Esophagus squamous epithelium (tissue), 4 donors: ENCODE measurements around the gene CLSTN2.

Source experiments
- CTCF ChIP-seq, 6 experiments: fragments of 450-650 bp in 4 of 6; fragments of 200-600 bp in 2 of 6; sonication (generic) in 2 of 6; IDR thresholded peaks; one replicate each; pipeline ENCODE4 v1.5.1; 2016 to 2019; ENCODE audit warnings: antibody characterized with exemption in 6 of 6, mild to moderate bottlenecking in 4 of 6, moderate library complexity in 4 of 6
- POLR2A ChIP-seq, 4 donors: fragments of 450-650 bp; IDR thresholded peaks; one replicate each; pipeline ENCODE4 v1.6.1; 2017; ENCODE audit warnings: antibody characterized with exemption in 4 of 4, mild to moderate bottlenecking in 4 of 4, moderate library complexity in 3 of 4

GRCh38 chr3:140067487-140067886, 132.5 kb downstream of the CLSTN2 start:
- TF ChIP-seq CTCF (IDR thresholded peaks at IDR 0.05) = no peak
- no peak for TF ChIP-seq POLR2A (IDR thresholded peaks at IDR 0.05)
